ENCODE results near the gene IRS2.

The IRS2 gene

GRCh38 chr13:109748677-109749076, 37.7 kb downstream of the IRS2 start:
- no peak for TF ChIP-seq CTCF (IDR thresholded peaks at IDR 0.05; ENCODE audit: low read depth, low read length, missing control alignments)
- H3K27ac ChIP-seq = no peak overlapping the region
- H3K27me3 ChIP-seq (replicated peaks) = no peaks in the 10 kb centered on the region
- no peak overlapping the region for H3K4me3 ChIP-seq (ENCODE audit: low read depth, low read length)
- peaks cover 3% of the 10 kb centered on the region for H3K36me3 ChIP-seq (replicated peaks)
- in situ Hi-C loops (cut with HindIII; ENCODE audit: low pct_ligation_motif_present, low sequenced_read_pairs) = no loop called here
- no peak for DNase-seq

- in situ Hi-C loops (cut with HindIII; ENCODE audit: low pct_ligation_motif_present, low sequenced_read_pairs) = no loop called here
- no peaks in the 10 kb centered on the region for H3K36me3 ChIP-seq (replicated peaks)
- no peaks in the 10 kb centered on the region for H3K27me3 ChIP-seq (replicated peaks)
- no peak for DNase-seq
- no peak overlapping the region for H3K4me3 ChIP-seq (ENCODE audit: low read depth, low read length)
- no peak overlapping the region for H3K27ac ChIP-seq
- peak; percentile 37 for TF ChIP-seq CTCF (IDR thresholded peaks at IDR 0.05; ENCODE audit: low read depth, low read length, missing control alignments)
Measured at GRCh38 chr13:109747524-109747923, 38.9 kb downstream of the IRS2 start.

GRCh38 chr13:109746364-109746763, 40.0 kb downstream of the IRS2 start:
- TF ChIP-seq CTCF (IDR thresholded peaks at IDR 0.05; ENCODE audit: low read depth, low read length, missing control alignments) = no peak
- no peak overlapping the region for H3K27ac ChIP-seq
- no peak overlapping the region for H3K4me3 ChIP-seq (ENCODE audit: low read depth, low read length)
- in situ Hi-C loops (cut with HindIII; ENCODE audit: low pct_ligation_motif_present, low sequenced_read_pairs) = no loop called here
- no peaks in the 10 kb centered on the region for H3K27me3 ChIP-seq (replicated peaks)
- H3K36me3 ChIP-seq (replicated peaks) = no peaks in the 10 kb centered on the region
- DNase-seq = no peak

GRCh38 chr13:109745702-109746101, 40.7 kb downstream of the IRS2 start:
- Histone ChIP-seq H3K4me3 (ENCODE audit: low read depth, low read length) (no peak overlapping the region), H3K27me3 (replicated peaks) (no peaks in the 10 kb centered on the region), H3K36me3 (replicated peaks) (no peaks in the 10 kb centered on the region), H3K27ac (no peak overlapping the region)
- in situ Hi-C loops (cut with HindIII; ENCODE audit: low pct_ligation_motif_present, low sequenced_read_pairs) = no loop called here
- DNase-seq = no peak
- no peak for TF ChIP-seq CTCF (IDR thresholded peaks at IDR 0.05; ENCODE audit: low read depth, low read length, missing control alignments)

- no peak overlapping the region for H3K27ac ChIP-seq
- in situ Hi-C loops (cut with HindIII; ENCODE audit: low pct_ligation_motif_present, low sequenced_read_pairs) = no loop called here
- no peak for TF ChIP-seq CTCF (IDR thresholded peaks at IDR 0.05; ENCODE audit: low read depth, low read length, missing control alignments)
Measured at GRCh38 chr13:109745060-109745459, 41.3 kb downstream of the IRS2 start.

GRCh38 chr13:109744512-109745051, 41.8 kb downstream of the IRS2 start:
- no peak overlapping the region for H3K4me3 ChIP-seq (ENCODE audit: low read depth, low read length)
- no peak for TF ChIP-seq CTCF (IDR thresholded peaks at IDR 0.05; ENCODE audit: low read depth, low read length, missing control alignments)
- no peaks in the 10 kb centered on the region for H3K36me3 ChIP-seq (replicated peaks)
- in situ Hi-C loops (cut with HindIII; ENCODE audit: low pct_ligation_motif_present, low sequenced_read_pairs) = no loop called here
- no peak overlapping the region for H3K27ac ChIP-seq
- no peaks in the 10 kb centered on the region for H3K27me3 ChIP-seq (replicated peaks)
- DNase-seq = peak; percentile 67

More at GRCh38 chr13:109745060-109745459, 41.3 kb downstream of the IRS2 start:
- Histone ChIP-seq H3K36me3 (replicated peaks) (no peaks in the 10 kb centered on the region), H3K27me3 (replicated peaks) (no peaks in the 10 kb centered on the region), H3K4me3 (ENCODE audit: low read depth, low read length) (no peak overlapping the region)
- DNase-seq = no peak

Measured in brain microvascular endothelial cell (primary cell).